Measurements from ENCODE around the gene MTX1. TPM values are rescaled to one million over a fixed set of nuclear protein-coding genes. Genes with fewer than 3 reads are reported as not detected.

Gene MTX1
- total and polyA plus RNA-seq, 2 experiments from 2014 or later = 77.7 to 106 TPM

GRCh38 chr1:155174324-155175280 lies 33.9 kb upstream of the MTX1 start:
- H3K4me3 Mint-ChIP-seq = peak overlapping the region; percentile 86
- peak; percentile 87 for DNase-seq (ENCODE audit: low spot score)
- H3K27ac Mint-ChIP-seq = peak overlapping the region; percentile 88

GRCh38 chr1:155175281-155175926 lies 33.1 kb upstream of the MTX1 start:
- peak overlapping the region; percentile 86 for H3K4me3 Mint-ChIP-seq
- Histone ChIP-seq H3K4me1 (ENCODE audit: insufficient read depth) (peaks cover 18% of the 10 kb centered on the region), H3K27ac (ENCODE audit: low read depth) (no peak overlapping the region), H3K79me2 (replicated peaks; ENCODE audit: insufficient read depth) (peaks cover 20% of the 10 kb centered on the region), H3F3A (replicated peaks; ENCODE audit: low read depth) (peaks cover 22% of the 10 kb centered on the region), H3K4me3 (peak overlapping the region; percentile 84), H3K9me2 (ENCODE audit: insufficient read depth) (no peaks in the 10 kb centered on the region), H2AFZ (no peak overlapping the region), H3K4me2 (peak overlapping the region; percentile 100), H3K27me3 (ENCODE audit: insufficient read depth) (no peaks in the 10 kb centered on the region), H3K36me3 (ENCODE audit: insufficient read depth) (peaks cover 18% of the 10 kb centered on the region; the same call in 1 of the 2 replicates), H4K20me1 (replicated peaks; ENCODE audit: insufficient read depth) (no peaks in the 10 kb centered on the region)
- no peak overlapping the region for H3K27ac Mint-ChIP-seq
- no peak for ATAC-seq
- peaks cover 4% of the 10 kb centered on the region for H3K9me3 Mint-ChIP-seq
- H3K36me3 Mint-ChIP-seq (ENCODE audit: low read depth) = peaks cover 44% of the 10 kb centered on the region
- H3K27me3 Mint-ChIP-seq (ENCODE audit: insufficient read depth, low read depth, poor library complexity) = peaks cover 18% of the 10 kb centered on the region
- H3K4me1 Mint-ChIP-seq = peaks cover 25% of the 10 kb centered on the region
- no peak for DNase-seq (ENCODE audit: low spot score)
- TF ChIP-seq CTCF (conservative IDR thresholded peaks at IDR 0.05; ENCODE audit: low read depth in 2 of 2) (no peak), CREB1 (CRISPR knock-in tag; IDR thresholded peaks at IDR 0.05; ENCODE audit: low read depth) (no peak), NANOG (IDR thresholded peaks at IDR 0.05; ENCODE audit: borderline replicate concordance) (no peak), ZNF114 (CRISPR knock-in tag; IDR thresholded peaks at IDR 0.05) (no peak), EZH2 (IDR thresholded peaks at IDR 0.05; ENCODE audit: low read depth, unreplicated experiment) (no peak), STAT1 (IDR thresholded peaks at IDR 0.05; ENCODE audit: unreplicated experiment) (no peak), JUNB (IDR thresholded peaks at IDR 0.05; ENCODE audit: unreplicated experiment) (no peak)
- TF ChIP-seq, protein P1, sequence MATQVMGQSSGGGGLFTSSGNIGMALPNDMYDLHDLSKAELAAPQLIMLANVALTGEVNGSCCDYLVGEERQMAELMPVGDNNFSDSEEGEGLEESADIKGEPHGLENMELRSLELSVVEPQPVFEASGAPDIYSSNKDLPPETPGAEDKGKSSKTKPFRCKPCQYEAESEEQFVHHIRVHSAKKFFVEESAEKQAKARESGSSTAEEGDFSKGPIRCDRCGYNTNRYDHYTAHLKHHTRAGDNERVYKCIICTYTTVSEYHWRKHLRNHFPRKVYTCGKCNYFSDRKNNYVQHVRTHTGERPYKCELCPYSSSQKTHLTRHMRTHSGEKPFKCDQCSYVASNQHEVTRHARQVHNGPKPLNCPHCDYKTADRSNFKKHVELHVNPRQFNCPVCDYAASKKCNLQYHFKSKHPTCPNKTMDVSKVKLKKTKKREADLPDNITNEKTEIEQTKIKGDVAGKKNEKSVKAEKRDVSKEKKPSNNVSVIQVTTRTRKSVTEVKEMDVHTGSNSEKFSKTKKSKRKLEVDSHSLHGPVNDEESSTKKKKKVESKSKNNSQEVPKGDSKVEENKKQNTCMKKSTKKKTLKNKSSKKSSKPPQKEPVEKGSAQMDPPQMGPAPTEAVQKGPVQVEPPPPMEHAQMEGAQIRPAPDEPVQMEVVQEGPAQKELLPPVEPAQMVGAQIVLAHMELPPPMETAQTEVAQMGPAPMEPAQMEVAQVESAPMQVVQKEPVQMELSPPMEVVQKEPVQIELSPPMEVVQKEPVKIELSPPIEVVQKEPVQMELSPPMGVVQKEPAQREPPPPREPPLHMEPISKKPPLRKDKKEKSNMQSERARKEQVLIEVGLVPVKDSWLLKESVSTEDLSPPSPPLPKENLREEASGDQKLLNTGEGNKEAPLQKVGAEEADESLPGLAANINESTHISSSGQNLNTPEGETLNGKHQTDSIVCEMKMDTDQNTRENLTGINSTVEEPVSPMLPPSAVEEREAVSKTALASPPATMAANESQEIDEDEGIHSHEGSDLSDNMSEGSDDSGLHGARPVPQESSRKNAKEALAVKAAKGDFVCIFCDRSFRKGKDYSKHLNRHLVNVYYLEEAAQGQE (IDR thresholded peaks at IDR 0.05; ENCODE audit: unreplicated experiment) = no peak
- TF ChIP-seq, protein P2, sequence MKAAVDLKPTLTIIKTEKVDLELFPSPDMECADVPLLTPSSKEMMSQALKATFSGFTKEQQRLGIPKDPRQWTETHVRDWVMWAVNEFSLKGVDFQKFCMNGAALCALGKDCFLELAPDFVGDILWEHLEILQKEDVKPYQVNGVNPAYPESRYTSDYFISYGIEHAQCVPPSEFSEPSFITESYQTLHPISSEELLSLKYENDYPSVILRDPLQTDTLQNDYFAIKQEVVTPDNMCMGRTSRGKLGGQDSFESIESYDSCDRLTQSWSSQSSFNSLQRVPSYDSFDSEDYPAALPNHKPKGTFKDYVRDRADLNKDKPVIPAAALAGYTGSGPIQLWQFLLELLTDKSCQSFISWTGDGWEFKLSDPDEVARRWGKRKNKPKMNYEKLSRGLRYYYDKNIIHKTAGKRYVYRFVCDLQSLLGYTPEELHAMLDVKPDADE (IDR thresholded peaks at IDR 0.05) = no peak

More at GRCh38 chr1:155174324-155175280, 33.9 kb upstream of the MTX1 start:
- Histone ChIP-seq H3F3A (replicated peaks; ENCODE audit: low read depth) (peaks cover 22% of the 10 kb centered on the region), H3K27ac (ENCODE audit: low read depth) (peak overlapping the region; percentile 80; the same call in 1 of the 2 replicates), H4K20me1 (replicated peaks; ENCODE audit: insufficient read depth) (no peaks in the 10 kb centered on the region), H3K79me2 (replicated peaks; ENCODE audit: insufficient read depth) (peaks cover 20% of the 10 kb centered on the region), H3K27me3 (ENCODE audit: insufficient read depth) (no peaks in the 10 kb centered on the region), H3K9me2 (ENCODE audit: insufficient read depth) (no peaks in the 10 kb centered on the region), H3K36me3 (ENCODE audit: insufficient read depth) (peaks cover 12% of the 10 kb centered on the region; the same call in 1 of the 2 replicates), H3K4me2 (peak overlapping the region; percentile 100), H3K4me1 (ENCODE audit: insufficient read depth) (peaks cover 18% of the 10 kb centered on the region), H2AFZ (no peak overlapping the region), H3K4me3 (peak overlapping the region; percentile 84)
- ATAC-seq = peak; percentile 19
- H3K36me3 Mint-ChIP-seq (ENCODE audit: low read depth) = peaks cover 42% of the 10 kb centered on the region
- H3K27me3 Mint-ChIP-seq (ENCODE audit: insufficient read depth, low read depth, poor library complexity) = peaks cover 18% of the 10 kb centered on the region
- TF ChIP-seq NANOG (IDR thresholded peaks at IDR 0.05; ENCODE audit: borderline replicate concordance) = no peak
- peak; percentile 56; the same call in 1 of the 2 replicates for TF ChIP-seq POLR2AphosphoS5 (IDR thresholded peaks at IDR 0.05; ENCODE audit: low read depth)
- no peak for TF ChIP-seq ZNF114 (CRISPR knock-in tag; IDR thresholded peaks at IDR 0.05)
- TF ChIP-seq, protein P2 (IDR thresholded peaks at IDR 0.05) = peak; percentile 56; the same call in 1 of the 2 replicates
- H3K9me3 Mint-ChIP-seq = peaks cover 4% of the 10 kb centered on the region
- peaks cover 25% of the 10 kb centered on the region for H3K4me1 Mint-ChIP-seq
